Ishikawa (cell line): Measurements from ENCODE around the gene TBPL1.

ENCODE experiments used
- EP300 ChIP-seq: IDR thresholded peaks from 2 replicates; pipeline ENCODE4 v1.6.1; 2012; ENCODE audit warnings: borderline replicate concordance
- RAD21 ChIP-seq: IDR thresholded peaks from 2 replicates; pipeline ENCODE4 v1.6.1; 2012; ENCODE audit warnings: low read depth
- TAF1 ChIP-seq: IDR thresholded peaks from 2 replicates; pipeline ENCODE4 v1.6.1; 2012; ENCODE audit warnings: low read depth, mild to moderate bottlenecking
- YY1 ChIP-seq: IDR thresholded peaks from 2 replicates; pipeline ENCODE4 v1.6.1; 2012; ENCODE audit warnings: low read depth

- TF ChIP-seq RAD21, result no peak
- no peak for TF ChIP-seq YY1
- no peak for TF ChIP-seq TAF1
- no peak for TF ChIP-seq EP300
These were observed 40.1 kb downstream of the TBPL1 start for GRCh38 chr6:133992992-133993680.
